Small intestine (tissue), 7 donors: ENCODE results near the gene CA11. TPM values are rescaled to one million over a fixed set of nuclear protein-coding genes. Genes with fewer than 3 reads are reported as not detected.

Experiments
- DNase-seq, 2 donors: peaks; one replicate each; pipeline versions ENCODE4 v3.0.0 to v3.0.0-alpha.2; 2013
- FAIRE-seq: peaks from 2 replicates; lab custom pipeline; 2012; peaks lifted over from hg19 to GRCh38; lab: Jason Lieb, UNC
- H3K27ac ChIP-seq, 3 donors: one replicate each; pipeline ENCODE4 v1.5.1; 2013; ENCODE audit warnings: low read length in 2 of 3, mild to moderate bottlenecking in 2 of 3, control low read depth in 1 of 3, inconsistent platforms in 1 of 3, low read depth in 1 of 3, moderate library complexity in 1 of 3
- H3K27me3 ChIP-seq, 3 donors: one replicate each; pipeline ENCODE4 v1.6.1; 2013; ENCODE audit warnings: low read length in 3 of 3, inconsistent platforms in 1 of 3; ENCODE audit not compliant: control insufficient read depth in 3 of 3, insufficient read depth in 3 of 3
- H3K36me3 ChIP-seq, 3 donors: one replicate each; pipeline ENCODE4 v1.6.1; 2013; ENCODE audit warnings: low read length in 3 of 3, inconsistent platforms in 1 of 3, low read depth in 1 of 3, mild to moderate bottlenecking in 1 of 3, moderate library complexity in 1 of 3; ENCODE audit not compliant: control insufficient read depth in 3 of 3, insufficient read depth in 2 of 3
- H3K4me1 ChIP-seq, 3 donors: one replicate each; pipeline ENCODE4 v1.6.1; 2013; ENCODE audit warnings: low read length in 2 of 3, inconsistent platforms in 1 of 3, low read depth in 1 of 3, mild to moderate bottlenecking in 1 of 3, moderate library complexity in 1 of 3; ENCODE audit not compliant: control insufficient read depth in 3 of 3, insufficient read depth in 2 of 3
- H3K4me3 ChIP-seq, 3 donors: one replicate each; pipeline ENCODE4 v1.5.1; 2013; ENCODE audit warnings: low read length in 3 of 3, control low read depth in 1 of 3, inconsistent platforms in 1 of 3, low read depth in 1 of 3, mild to moderate bottlenecking in 1 of 3, moderate library complexity in 1 of 3
- H3K9me3 ChIP-seq, 2 donors: one replicate each; pipeline ENCODE4 v1.6.1; 2013; ENCODE audit warnings: low read depth in 1 of 2, low read length in 1 of 2; ENCODE audit not compliant: control insufficient read depth in 2 of 2, insufficient read depth in 1 of 2
- whole genome bisulfite sequencing, 3 donors: extraction: QIAGEN DNeasy Blood & Tissue Kit; methylation state at CpG; one replicate each; pipeline ENCODE4 v1.1.7; 2013; 5-methylcytosine and 5-hydroxymethylcytosine counted together
- polyA plus RNA-seq, 4 donors: library from polyadenylated mRNA; stranded (reverse) in 3 of 4; unstranded in 1 of 4; fragments of 200-250 nt in 3 of 4; fragments of 120-200 nt in 1 of 4; gene quantifications; one replicate each; pipeline versions ENCODE4 v1.2.1 to v1.2.3, GENCODE V29; 2013
- donor health status: healthy with polysubstance abuse.
- donor health status: control.
- donor health status: control.
- donor health status: Bipolar disorder and iron deficiency.
- donor health status: healthy.

Gene CA11
- polyA plus RNA-seq, 4 donors = 3.8 to 21.2 (median 6.5) TPM

- peak overlapping the region; percentile 72 to 97 (median 95) for H3K27ac ChIP-seq
- H3K9me3 ChIP-seq = no peaks in the 10 kb centered on the region
- H3K4me3 ChIP-seq = peak overlapping the region; percentile 79 to 98 (median 81)
- H3K4me1 ChIP-seq = peaks cover 0 to 42% (median 5%) of the 10 kb centered on the region in 3 donors
- H3K27me3 ChIP-seq = no peaks in the 10 kb centered on the region
- 1% methylated on average over 18 of the region's 18 CpGs for WGBS, 3 donors
- FAIRE-seq (no peak), DNase-seq (peak in 1 of 2 donors; percentile 32)
- H3K36me3 ChIP-seq = peaks cover 0 to 46% (median 16%) of the 10 kb centered on the region in 3 donors
These were observed 27.6 kb downstream of the CA11 start for GRCh38 chr19:48618278-48618915.

- Histone ChIP-seq H3K27me3 (no peaks in the 10 kb centered on the region), H3K27ac (peak overlapping the region; percentile 90 to 97 (median 95)), H3K9me3 (no peaks in the 10 kb centered on the region), H3K36me3 (peaks cover 0 to 54% (median 16%) of the 10 kb centered on the region in 3 donors), H3K4me3 (peak overlapping the region; percentile 34 to 98 (median 81)), H3K4me1 (peaks cover 0 to 47% (median 5%) of the 10 kb centered on the region in 3 donors)
- DNase-seq (peak in 1 of 2 donors; percentile 38), FAIRE-seq (no peak)
- WGBS, 3 donors = 28 to 48% (median 29%) methylated on average over 18 of the region's 18 CpGs
These were observed 28.6 kb downstream of the CA11 start for GRCh38 chr19:48617146-48617937.

- WGBS, 3 donors = 42 to 50% (median 45%) methylated on average over 12 of the region's 12 CpGs
- no peak for DNase-seq
These were observed 29.4 kb downstream of the CA11 start for GRCh38 chr19:48616491-48617056.

GRCh38 chr19:48616041-48616436, 29.9 kb downstream of the CA11 start:
- H3K4me3 ChIP-seq = no peak overlapping the region
- 55 to 80% (median 59%) methylated on average over 16 of the region's 16 CpGs for WGBS, 3 donors
- DNase-seq = no peak
- no peaks in the 10 kb centered on the region for H3K27me3 ChIP-seq
- no peak for FAIRE-seq
- H3K9me3 ChIP-seq = no peaks in the 10 kb centered on the region
- peaks cover 2 to 60% (median 16%) of the 10 kb centered on the region in 3 donors for H3K36me3 ChIP-seq
- H3K27ac ChIP-seq = peak overlapping the region; percentile 90 to 97 (median 95)
- H3K4me1 ChIP-seq = peaks cover 0 to 47% (median 5%) of the 10 kb centered on the region in 3 donors

More at GRCh38 chr19:48616491-48617056, 29.4 kb downstream of the CA11 start:
- Histone ChIP-seq H3K9me3 (no peaks in the 10 kb centered on the region), H3K27me3 (no peaks in the 10 kb centered on the region), H3K4me1 (peaks cover 0 to 47% (median 5%) of the 10 kb centered on the region in 3 donors), H3K36me3 (peaks cover 2 to 61% (median 16%) of the 10 kb centered on the region in 3 donors), H3K27ac (peak overlapping the region; percentile 90 to 97 (median 95)), H3K4me3 (peak overlapping the region in 2 of 3 donors; percentile 81 to 98)
- no peak for FAIRE-seq

- 38 to 62% (median 57%) methylated on average over 19 of the region's 19 CpGs for WGBS, 3 donors
- H3K4me1 ChIP-seq = peaks cover 0 to 47% (median 5%) of the 10 kb centered on the region in 3 donors
- H3K27me3 ChIP-seq = no peaks in the 10 kb centered on the region
- peak overlapping the region in 1 of 3 donors; percentile 65 for H3K4me3 ChIP-seq
- H3K36me3 ChIP-seq = peaks cover 2 to 64% (median 16%) of the 10 kb centered on the region in 3 donors
- H3K27ac ChIP-seq = peak overlapping the region; percentile 90 to 97 (median 95)
- H3K9me3 ChIP-seq = no peaks in the 10 kb centered on the region
- no peak for FAIRE-seq
- no peak for DNase-seq
These were observed 30.6 kb downstream of the CA11 start for GRCh38 chr19:48615231-48616040.

GRCh38 chr19:48614436-48615230, 31.4 kb downstream of the CA11 start, which contains the start of gene FAM83E:
TSS of gene FAM83E (minus strand) at chr19:48615076. CDS start at chr19:48613372, 1,704 bp downstream.
- peak; percentile 98 to 99 for DNase-seq
- H3K27me3 ChIP-seq = no peaks in the 10 kb centered on the region
- H3K27ac ChIP-seq = peak within 1 kb of the TSS; percentile 95 to 97 (median 96)
- no peaks in the 10 kb centered on the region for H3K9me3 ChIP-seq
- WGBS, 3 donors = 10 to 45% (median 30%) methylated on average over 28 to 31 of the region's 31 CpGs
- peaks cover 2 to 70% (median 16%) of the 10 kb centered on the region in 3 donors for H3K36me3 ChIP-seq
- peak within 1 kb of the TSS; percentile 17 to 68 (median 65) for H3K4me3 ChIP-seq
- H3K4me1 ChIP-seq = peaks cover 0 to 46% (median 5%) of the 10 kb centered on the region in 3 donors
- FAIRE-seq = no peak

GRCh38 chr19:48613852-48614435, 32.0 kb downstream of the CA11 start:
- H3K9me3 ChIP-seq = no peaks in the 10 kb centered on the region
- H3K4me3 ChIP-seq = peak overlapping the region; percentile 17 to 68 (median 65)
- WGBS, 3 donors = 7 to 50% (median 32%) methylated on average over 13 of the region's 13 CpGs
- H3K36me3 ChIP-seq = peaks cover 2 to 76% (median 16%) of the 10 kb centered on the region in 3 donors
- peaks cover 0 to 44% (median 5%) of the 10 kb centered on the region in 3 donors for H3K4me1 ChIP-seq
- H3K27ac ChIP-seq = peak overlapping the region; percentile 95 to 97 (median 96)
- H3K27me3 ChIP-seq = no peaks in the 10 kb centered on the region
- DNase-seq (peak in 1 of 2 donors; percentile 36), FAIRE-seq (no peak)
